CD8-positive, alpha-beta memory T cell (primary cell): ENCODE results near the gene SNTG2. TPM values are rescaled to one million over a fixed set of nuclear protein-coding genes. Genes with fewer than 3 reads are reported as not detected.
A peak's percentile ranks its signal among the peaks of the same experiment; 100 is the strongest.

Experiments
- CTCF ChIA-PET: fragments of 350-600 bp; sonication (Branson Sonifier 250); formaldehyde crosslinking; loops from one replicate; lab custom pipeline; 2021; ENCODE audit warnings: antibody characterized with exemption; lab: Charles Lee
- POLR2A ChIA-PET: fragments of 350-600 bp; sonication (Branson Sonifier 250); formaldehyde crosslinking; loops from one replicate; lab custom pipeline; 2021; ENCODE audit warnings: antibody characterized with exemption; lab: Charles Lee
- DNase-seq, 5 donors: peaks; one replicate each; pipeline versions ENCODE4 v3.0.0 to v3.0.0-alpha.2; 2020 to 2022; ENCODE audit warnings: mixed read lengths in 1 of 5
- H3K27ac ChIP-seq: one replicate; pipeline ENCODE4 v1.7.0; 2013; ENCODE audit warnings: low read depth, mild to moderate bottlenecking, low read length, moderate library complexity
- H3K27me3 ChIP-seq: 2 replicates; pipeline ENCODE4 v1.7.0; 2013; ENCODE audit warnings: low read length, mild to moderate bottlenecking; ENCODE audit not compliant: insufficient read depth, poor library complexity, severe bottlenecking
- H3K36me3 ChIP-seq: 2 replicates; pipeline ENCODE4 v1.7.0; 2013; ENCODE audit warnings: mild to moderate bottlenecking, low read length, moderate library complexity; ENCODE audit not compliant: insufficient read depth
- H3K4me1 ChIP-seq: 2 replicates; pipeline ENCODE4 v1.7.0; 2013; ENCODE audit warnings: mild to moderate bottlenecking, low read length, moderate library complexity; ENCODE audit not compliant: insufficient read depth
- H3K4me3 ChIP-seq: 2 replicates; pipeline ENCODE4 v1.7.0; 2013; ENCODE audit warnings: mild to moderate bottlenecking, low read length
- H3K9me3 ChIP-seq: 2 replicates; pipeline ENCODE4 v1.7.0; 2013; ENCODE audit warnings: mild to moderate bottlenecking, low read length
- H3K27ac Mint-ChIP-seq, 8 donors: one replicate each; pipeline ENCODE4 v1.8.0; 2020 to 2021; ENCODE audit warnings: mixed read lengths in 8 of 8, mild to moderate bottlenecking in 6 of 8, inconsistent platforms in 3 of 8, moderate library complexity in 3 of 8
- H3K27me3 Mint-ChIP-seq, 2 donors: one replicate each; pipeline ENCODE4 v1.8.0; 2020 to 2021; ENCODE audit warnings: mixed read lengths in 2 of 2, mild to moderate bottlenecking in 1 of 2, moderate library complexity in 1 of 2
- H3K36me3 Mint-ChIP-seq, 3 donors: one replicate each; pipeline ENCODE4 v1.8.0; 2020 to 2021; ENCODE audit warnings: mixed read lengths in 3 of 3, inconsistent platforms in 1 of 3, mild to moderate bottlenecking in 1 of 3
- H3K4me1 Mint-ChIP-seq, 3 donors: one replicate each; pipeline ENCODE4 v1.8.0; 2020 to 2021; ENCODE audit warnings: mixed read lengths in 3 of 3, inconsistent platforms in 1 of 3, mild to moderate bottlenecking in 1 of 3
- H3K4me3 Mint-ChIP-seq, 7 donors: one replicate each; pipeline ENCODE4 v1.8.0; 2020 to 2021; ENCODE audit warnings: mixed read lengths in 7 of 7, mild to moderate bottlenecking in 6 of 7, moderate library complexity in 4 of 7, inconsistent platforms in 2 of 7
- H3K9me3 Mint-ChIP-seq, 5 donors: one replicate each; pipeline ENCODE4 v1.8.0; 2020 to 2022; ENCODE audit warnings: mixed read lengths in 5 of 5, mild to moderate bottlenecking in 3 of 5, moderate library complexity in 2 of 5, inconsistent platforms in 1 of 5
- polyA plus RNA-seq: library from polyadenylated mRNA; unstranded; fragments of 300-500 nt; fragmentation: Illumina TruSeq; gene quantifications from one replicate; pipeline ENCODE4 v1.2.3, GENCODE V29; 2021
- total RNA-seq, 2 experiments: library from RNA; stranded (reverse); gene quantifications; one replicate each; pipeline ENCODE4 v1.2.3, GENCODE V29; 2021

Gene SNTG2
- total and polyA plus RNA-seq, 3 experiments from 2014 or later: 0.30 to 1.7 (median 1.3) TPM

- H3K9me3 Mint-ChIP-seq: no peaks in the 10 kb centered on the region
- no peaks in the 10 kb centered on the region for H3K36me3 Mint-ChIP-seq
- Histone ChIP-seq H3K36me3 (no peaks in the 10 kb centered on the region), H3K27ac (no peak overlapping the region), H3K4me3 (no peak overlapping the region), H3K4me1 (no peaks in the 10 kb centered on the region), H3K27me3 (no peaks in the 10 kb centered on the region), H3K9me3 (no peaks in the 10 kb centered on the region)
- no peak overlapping the region for H3K4me3 Mint-ChIP-seq
- H3K27ac Mint-ChIP-seq: no peak overlapping the region
- no peaks in the 10 kb centered on the region for H3K27me3 Mint-ChIP-seq
- no peak for DNase-seq
- ChIA-PET CTCF (no interaction called here), POLR2A (no interaction called here)
- no peaks in the 10 kb centered on the region for H3K4me1 Mint-ChIP-seq
Measured at GRCh38 chr2:1016500-1016899, 65.9 kb downstream of the SNTG2 start.

GRCh38 chr2:1017827-1018226 lies 67.2 kb downstream of the SNTG2 start:
- Histone ChIP-seq H3K9me3 (no peaks in the 10 kb centered on the region), H3K27ac (no peak overlapping the region), H3K36me3 (no peaks in the 10 kb centered on the region), H3K4me3 (no peak overlapping the region), H3K27me3 (no peaks in the 10 kb centered on the region), H3K4me1 (no peaks in the 10 kb centered on the region)
- no peaks in the 10 kb centered on the region for H3K4me1 Mint-ChIP-seq
- H3K27ac Mint-ChIP-seq: no peak overlapping the region
- H3K9me3 Mint-ChIP-seq: no peaks in the 10 kb centered on the region
- ChIA-PET POLR2A (no interaction called here), CTCF (no interaction called here)
- no peak overlapping the region for H3K4me3 Mint-ChIP-seq
- DNase-seq: no peak
- H3K36me3 Mint-ChIP-seq: no peaks in the 10 kb centered on the region
- H3K27me3 Mint-ChIP-seq: no peaks in the 10 kb centered on the region

- POLR2A ChIA-PET: no interaction called here
- no peaks in the 10 kb centered on the region for H3K27me3 Mint-ChIP-seq
- Histone ChIP-seq H3K27ac (no peak overlapping the region), H3K27me3 (no peaks in the 10 kb centered on the region), H3K9me3 (no peaks in the 10 kb centered on the region), H3K4me1 (no peaks in the 10 kb centered on the region), H3K36me3 (no peaks in the 10 kb centered on the region), H3K4me3 (no peak overlapping the region)
- no peaks in the 10 kb centered on the region for H3K36me3 Mint-ChIP-seq
- no peak for DNase-seq
- H3K4me1 Mint-ChIP-seq: no peaks in the 10 kb centered on the region
- H3K27ac Mint-ChIP-seq: no peak overlapping the region
- no peaks in the 10 kb centered on the region for H3K9me3 Mint-ChIP-seq
- H3K4me3 Mint-ChIP-seq: no peak overlapping the region
- CTCF ChIA-PET: no interaction called here
Measured at GRCh38 chr2:1020206-1020605, 69.6 kb downstream of the SNTG2 start.

- no peak overlapping the region for H3K4me3 Mint-ChIP-seq
- no peak overlapping the region for H3K27ac Mint-ChIP-seq
- Histone ChIP-seq H3K9me3 (no peaks in the 10 kb centered on the region), H3K4me3 (no peak overlapping the region), H3K4me1 (no peaks in the 10 kb centered on the region), H3K36me3 (no peaks in the 10 kb centered on the region), H3K27me3 (no peaks in the 10 kb centered on the region), H3K27ac (no peak overlapping the region)
- H3K27me3 Mint-ChIP-seq: peaks cover 0 to 1% of the 10 kb centered on the region in 2 donors
- ChIA-PET CTCF (no interaction called here), POLR2A (no interaction called here)
- H3K36me3 Mint-ChIP-seq: no peaks in the 10 kb centered on the region
- H3K9me3 Mint-ChIP-seq: no peaks in the 10 kb centered on the region
- DNase-seq: no peak
- no peaks in the 10 kb centered on the region for H3K4me1 Mint-ChIP-seq
Measured at GRCh38 chr2:1022178-1022577, 71.5 kb downstream of the SNTG2 start.

GRCh38 chr2:1024981-1025380 lies 74.3 kb downstream of the SNTG2 start:
- Mint-ChIP-seq H3K4me3 (no peak overlapping the region), H3K4me1 (no peaks in the 10 kb centered on the region), H3K9me3 (no peaks in the 10 kb centered on the region), H3K27ac (peak overlapping the region in 1 of 8 donors; percentile 6), H3K36me3 (no peaks in the 10 kb centered on the region), H3K27me3 (peaks cover 0 to 1% of the 10 kb centered on the region in 2 donors)
- Histone ChIP-seq H3K27me3 (no peaks in the 10 kb centered on the region), H3K4me1 (no peaks in the 10 kb centered on the region), H3K9me3 (no peaks in the 10 kb centered on the region), H3K4me3 (no peak overlapping the region), H3K36me3 (no peaks in the 10 kb centered on the region), H3K27ac (no peak overlapping the region)
- no peak for DNase-seq
- ChIA-PET CTCF (no interaction called here), POLR2A (no interaction called here)

- Histone ChIP-seq H3K27me3 (no peaks in the 10 kb centered on the region), H3K9me3 (no peaks in the 10 kb centered on the region), H3K4me3 (no peak overlapping the region), H3K27ac (no peak overlapping the region), H3K4me1 (no peaks in the 10 kb centered on the region), H3K36me3 (no peaks in the 10 kb centered on the region)
- CTCF ChIA-PET: no interaction called here
- Mint-ChIP-seq H3K9me3 (no peaks in the 10 kb centered on the region), H3K27ac (no peak overlapping the region), H3K4me1 (peaks cover 0 to 5% (median under 1%) of the 10 kb centered on the region in 3 donors), H3K4me3 (no peak overlapping the region), H3K27me3 (peaks cover 0 to 1% of the 10 kb centered on the region in 2 donors), H3K36me3 (no peaks in the 10 kb centered on the region)
- no peak for DNase-seq
- POLR2A ChIA-PET: no interaction called here
Measured at GRCh38 chr2:1026141-1026540, 75.5 kb downstream of the SNTG2 start.

GRCh38 chr2:1028831-1029230 lies 78.2 kb downstream of the SNTG2 start:
- H3K36me3 Mint-ChIP-seq: peaks cover 0 to 5% (median 0%) of the 10 kb centered on the region in 3 donors

GRCh38 chr2:1032030-1032429 lies 81.4 kb downstream of the SNTG2 start:
- H3K36me3 ChIP-seq: no peaks in the 10 kb centered on the region
- peak overlapping the region; percentile 58 to 99 (median 90) for H3K27ac Mint-ChIP-seq
- no peaks in the 10 kb centered on the region for H3K9me3 ChIP-seq
- peak overlapping the region; percentile 79 to 96 (median 87) for H3K4me3 Mint-ChIP-seq
- no peak overlapping the region for H3K27ac ChIP-seq
- H3K9me3 Mint-ChIP-seq: no peaks in the 10 kb centered on the region
- H3K27me3 Mint-ChIP-seq: peaks cover 0 to 2% of the 10 kb centered on the region in 2 donors
- peak overlapping the region; percentile 13 for H3K4me3 ChIP-seq
- peaks cover 0 to 5% (median 2%) of the 10 kb centered on the region in 3 donors for H3K36me3 Mint-ChIP-seq
- CTCF ChIA-PET: no interaction called here
- peak in 1 of 5 donors; percentile 1 for DNase-seq
- H3K27me3 ChIP-seq: no peaks in the 10 kb centered on the region
- no peaks in the 10 kb centered on the region for H3K4me1 ChIP-seq
- H3K4me1 Mint-ChIP-seq: peaks cover 6 to 23% (median 9%) of the 10 kb centered on the region in 3 donors
- POLR2A ChIA-PET: no interaction called here

More at GRCh38 chr2:1028831-1029230, 78.2 kb downstream of the SNTG2 start:
- Histone ChIP-seq H3K27me3 (no peaks in the 10 kb centered on the region), H3K27ac (no peak overlapping the region), H3K9me3 (no peaks in the 10 kb centered on the region), H3K36me3 (no peaks in the 10 kb centered on the region), H3K4me3 (no peak overlapping the region), H3K4me1 (no peaks in the 10 kb centered on the region)
- Mint-ChIP-seq H3K27ac (no peak overlapping the region), H3K27me3 (peaks cover 0 to 1% of the 10 kb centered on the region in 2 donors), H3K4me1 (peaks cover 6 to 23% (median 9%) of the 10 kb centered on the region in 3 donors), H3K9me3 (no peaks in the 10 kb centered on the region), H3K4me3 (no peak overlapping the region)
- ChIA-PET CTCF (no interaction called here), POLR2A (no interaction called here)
- DNase-seq: no peak
